Measurements from ENCODE around the gene SVIL.

GRCh38 chr10:29627201-29628132 is 7.3 kb downstream of the SVIL start:
- no peak for TF ChIP-seq CTCF (IDR thresholded peaks at IDR 0.05; ENCODE audit: poor library complexity, severe bottlenecking)
- no peak for TF ChIP-seq POLR2AphosphoS5 (IDR thresholded peaks at IDR 0.05)
- no peak for TF ChIP-seq RAD21 (conservative IDR thresholded peaks at IDR 0.05)
- no peak for TF ChIP-seq EZH2 (IDR thresholded peaks at IDR 0.05; ENCODE audit: borderline replicate concordance, insufficient read depth, low read length, poor library complexity, severe bottlenecking)
- no peak for TF ChIP-seq EP300 (conservative IDR thresholded peaks at IDR 0.05; ENCODE audit: poor library complexity, severe bottlenecking)
- TF ChIP-seq REST (IDR thresholded peaks at IDR 0.05; ENCODE audit: borderline replicate concordance), result no peak
- no peak for TF ChIP-seq TAF1 (IDR thresholded peaks at IDR 0.05; ENCODE audit: low read depth)
- no peak for TF ChIP-seq SMC3 (conservative IDR thresholded peaks at IDR 0.05; ENCODE audit: poor library complexity)
